Measurements from ENCODE around the gene DUSP28. TPM values are rescaled to one million over a fixed set of nuclear protein-coding genes. Genes with fewer than 3 reads are reported as not detected.

DUSP28 gene
- total and polyA plus RNA-seq, 2 of the 13 experiments (the other 11 are each of a cell fraction or from before 2014, with no cell fraction given) = 5.2 to 8.6 TPM

DNA sequence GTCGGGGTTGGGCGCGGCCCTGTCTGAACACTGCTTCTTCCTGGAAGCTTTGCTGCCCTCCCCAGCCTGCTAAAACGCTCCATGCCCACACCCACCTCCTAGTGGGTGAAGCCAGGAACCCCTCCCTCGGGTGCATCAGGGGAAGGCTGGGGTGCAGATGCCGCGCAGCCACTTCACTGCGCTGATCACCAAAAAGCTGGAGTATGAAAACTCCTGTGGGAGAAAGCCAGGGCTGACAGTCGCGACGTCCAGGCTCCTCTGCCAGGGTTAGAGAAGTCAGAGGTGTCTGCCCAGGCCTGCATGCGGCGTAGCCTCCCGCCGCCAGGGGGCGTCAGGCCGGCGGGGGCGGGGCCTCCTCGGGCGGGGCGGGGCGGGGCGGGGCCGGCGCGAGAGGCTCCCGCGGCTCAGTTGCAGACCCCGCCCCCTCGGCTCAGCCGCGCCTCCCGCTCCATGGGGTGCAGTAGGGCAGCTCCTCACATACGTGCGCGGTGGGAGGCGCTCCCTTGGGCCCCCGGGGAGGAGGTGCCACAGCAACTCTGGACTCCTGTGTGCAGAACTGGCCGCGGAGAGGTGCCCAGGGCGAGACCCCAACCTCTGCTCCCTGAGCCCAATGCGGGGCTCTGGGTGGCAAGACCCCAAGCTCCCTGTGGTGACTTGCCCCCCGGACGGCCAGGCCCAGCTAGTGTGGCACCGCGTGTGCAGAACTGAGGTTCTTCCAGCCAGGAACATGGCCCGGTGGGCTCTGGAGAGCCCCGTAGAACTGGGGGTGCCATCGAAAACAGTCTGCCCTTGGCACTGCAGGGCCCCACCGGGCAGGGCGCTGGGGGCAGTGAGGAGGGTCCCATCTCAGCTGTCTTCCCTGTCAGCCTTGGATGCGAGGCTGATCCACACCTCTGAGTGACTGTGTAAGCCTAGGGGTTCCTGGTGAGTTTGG is 6.3 kb downstream of the DUSP28 start (continued):
- TF ChIP-seq, protein P1, sequence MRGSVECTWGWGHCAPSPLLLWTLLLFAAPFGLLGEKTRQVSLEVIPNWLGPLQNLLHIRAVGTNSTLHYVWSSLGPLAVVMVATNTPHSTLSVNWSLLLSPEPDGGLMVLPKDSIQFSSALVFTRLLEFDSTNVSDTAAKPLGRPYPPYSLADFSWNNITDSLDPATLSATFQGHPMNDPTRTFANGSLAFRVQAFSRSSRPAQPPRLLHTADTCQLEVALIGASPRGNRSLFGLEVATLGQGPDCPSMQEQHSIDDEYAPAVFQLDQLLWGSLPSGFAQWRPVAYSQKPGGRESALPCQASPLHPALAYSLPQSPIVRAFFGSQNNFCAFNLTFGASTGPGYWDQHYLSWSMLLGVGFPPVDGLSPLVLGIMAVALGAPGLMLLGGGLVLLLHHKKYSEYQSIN (CRISPR knock-in tag; IDR thresholded peaks at IDR 0.05; ENCODE audit: borderline replicate concordance) = no peak
- TF ChIP-seq, protein P2, sequence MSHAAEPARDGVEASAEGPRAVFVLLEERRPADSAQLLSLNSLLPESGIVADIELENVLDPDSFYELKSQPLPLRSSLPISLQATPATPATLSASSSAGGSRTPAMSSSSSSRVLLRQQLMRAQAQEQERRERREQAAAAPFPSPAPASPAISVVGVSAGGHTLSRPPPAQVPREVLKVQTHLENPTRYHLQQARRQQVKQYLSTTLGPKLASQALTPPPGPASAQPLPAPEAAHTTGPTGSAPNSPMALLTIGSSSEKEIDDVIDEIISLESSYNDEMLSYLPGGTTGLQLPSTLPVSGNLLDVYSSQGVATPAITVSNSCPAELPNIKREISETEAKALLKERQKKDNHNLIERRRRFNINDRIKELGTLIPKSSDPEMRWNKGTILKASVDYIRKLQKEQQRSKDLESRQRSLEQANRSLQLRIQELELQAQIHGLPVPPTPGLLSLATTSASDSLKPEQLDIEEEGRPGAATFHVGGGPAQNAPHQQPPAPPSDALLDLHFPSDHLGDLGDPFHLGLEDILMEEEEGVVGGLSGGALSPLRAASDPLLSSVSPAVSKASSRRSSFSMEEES (CRISPR knock-in tag; IDR thresholded peaks at IDR 0.05) = 0 out of 2 replicates have a peak, but pooled peaks have one; percentile 12
- TF ChIP-seq NFIC (IDR thresholded peaks at IDR 0.05; ENCODE audit: low read length) (no peak), ZMYM3 (CRISPR knock-in tag; IDR thresholded peaks at IDR 0.05) (0 out of 2 replicates have a peak, but pooled peaks have one; percentile 20)

DNA sequence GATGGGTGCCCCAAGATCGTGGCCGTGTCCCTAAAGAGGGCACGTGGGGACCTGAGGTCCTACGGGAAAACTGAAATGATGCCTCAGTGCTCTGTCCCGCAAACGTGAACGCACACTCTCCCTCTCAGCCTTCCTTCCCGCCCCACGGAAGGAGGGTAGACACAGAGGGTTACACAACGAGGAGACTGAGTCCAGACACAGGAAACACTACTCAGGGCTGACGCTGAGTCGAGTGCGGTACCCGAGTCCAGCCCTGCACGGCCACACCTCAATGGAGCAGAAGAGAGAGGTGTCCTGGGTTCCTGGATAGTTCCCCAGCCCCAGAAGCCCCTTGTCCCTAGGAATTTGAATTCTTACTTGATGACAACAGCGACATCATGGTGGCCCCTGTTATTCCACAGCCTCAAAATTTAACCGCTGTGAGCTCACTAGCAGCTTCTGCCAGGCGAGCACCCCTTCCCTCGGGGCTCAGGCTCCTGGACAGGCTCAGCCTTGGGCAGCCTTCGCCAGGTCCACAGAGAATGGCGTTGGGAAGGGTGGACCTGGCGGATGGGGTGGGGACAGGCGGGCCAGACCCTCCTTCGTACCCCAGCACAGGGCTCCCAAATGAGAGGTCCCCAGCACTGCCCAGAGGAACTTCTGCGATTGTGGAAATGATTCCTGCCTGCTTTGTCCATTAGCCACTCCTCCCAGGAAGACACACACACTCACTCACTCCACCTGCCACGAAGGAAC is 7.1 kb downstream of the DUSP28 start:
- Histone ChIP-seq H3K27me3 (ENCODE audit: control insufficient read depth in 1 of 2, insufficient read depth in 2 of 2, low read length in 2 of 2) (no peaks in the 10 kb centered on the region; a peak in 1 of 5 replicates), H3K4me3 (replicated peaks in 1 of 3; ENCODE audit: insufficient read depth in 1 of 3, low read depth in 2 of 3, low read length in 3 of 3) (peak overlapping the region; percentile 66 to 87 (median 71)), H3K27ac (ENCODE audit: extremely low read length, insufficient read depth, low read length) (peak overlapping the region; percentile 61), H3K4me2 (ENCODE audit: low read depth, low read length) (peak overlapping the region; percentile 99), H4K20me1 (ENCODE audit: insufficient read depth, low read length) (no peaks in the 10 kb centered on the region; the same call in 1 of the 2 replicates), H3K79me2 (ENCODE audit: insufficient read depth, low read length) (peaks cover 22% of the 10 kb centered on the region), H3K9me3 (ENCODE audit: low read length) (no peaks in the 10 kb centered on the region), H3K36me3 (replicated peaks in 1 of 2; ENCODE audit: control insufficient read depth in 1 of 2, insufficient read depth in 2 of 2, low read length in 2 of 2) (peaks cover under 1 to 7% of the 10 kb centered on the region in 2 experiments; a peak in 4 of 5 replicates), H3K9ac (ENCODE audit: insufficient read depth, low read depth, low read length) (peak overlapping the region; percentile 78), H3K4me1 (ENCODE audit: insufficient read depth, low read length) (peaks cover 49% of the 10 kb centered on the region), H2AFZ (ENCODE audit: low read length) (no peak overlapping the region)
- peak; percentile 39 for FAIRE-seq
- ATAC-seq = peak; percentile 11
- TSS peak; percentile 44 for BruUV-seq (replicated peaks)
- intact Hi-C loops (cut with micrococcal nuclease; ENCODE audit: unreplicated experiment) = loop anchor here (2.0 kb wide), 1 partner anchor 13 kb away; no protein-coding TSS in a partner anchor
- no peak for DNase-seq (ENCODE audit: low spot score)
- in situ Hi-C loops (cut with HindIII; ENCODE audit: extremely low pct_ligation_motif_present, low pct_unique_long_range_greater_than_20kb) = loop anchor here (25.0 kb wide), 1 partner anchor 645 kb away; no protein-coding TSS in a partner anchor
- under 1% methylated on average over 25 of the region's 26 CpGs for WGBS (ENCODE audit: low lambda C conversion rate)
- POLR2A ChIA-PET = interaction anchor here (1.0 to 7.2 kb wide), 8 partner anchors 8 to 311 kb away, joined by 3 to 149 read pairs (median 10); partner anchors contain the start of genes ANKMY1 and CAPN10
- CTCF ChIA-PET (ENCODE audit: low intra/inter-chr PET ratio, low total read pairs) = interaction anchor here (0.9 kb wide), 2 partner anchors 12 to 53 kb away, joined by 3 read pairs; no protein-coding TSS in a partner anchor
- TF ChIP-seq NFIB (CRISPR knock-in tag; IDR thresholded peaks at IDR 0.05; ENCODE audit: borderline replicate concordance) (no peak), CEBPG (CRISPR knock-in tag; IDR thresholded peaks at IDR 0.05) (peak; percentile 62), KMT2A (CRISPR knock-in tag; IDR thresholded peaks at IDR 0.05) (no peak), ZNF557 (CRISPR knock-in tag; IDR thresholded peaks at IDR 0.05) (no peak), ZNF143 (CRISPR knock-in tag; IDR thresholded peaks at IDR 0.05) (peak; percentile 37), HMG20A (CRISPR knock-in tag; IDR thresholded peaks at IDR 0.05; ENCODE audit: borderline replicate concordance) (peak; percentile 2; the same call in 1 of the 2 replicates), HES4 (CRISPR knock-in tag; IDR thresholded peaks at IDR 0.05; ENCODE audit: borderline replicate concordance) (0 out of 2 replicates have a peak, but pooled peaks have one; percentile 2), DR1 (CRISPR knock-in tag; IDR thresholded peaks at IDR 0.05) (no peak)
- TF ChIP-seq, protein P3, sequence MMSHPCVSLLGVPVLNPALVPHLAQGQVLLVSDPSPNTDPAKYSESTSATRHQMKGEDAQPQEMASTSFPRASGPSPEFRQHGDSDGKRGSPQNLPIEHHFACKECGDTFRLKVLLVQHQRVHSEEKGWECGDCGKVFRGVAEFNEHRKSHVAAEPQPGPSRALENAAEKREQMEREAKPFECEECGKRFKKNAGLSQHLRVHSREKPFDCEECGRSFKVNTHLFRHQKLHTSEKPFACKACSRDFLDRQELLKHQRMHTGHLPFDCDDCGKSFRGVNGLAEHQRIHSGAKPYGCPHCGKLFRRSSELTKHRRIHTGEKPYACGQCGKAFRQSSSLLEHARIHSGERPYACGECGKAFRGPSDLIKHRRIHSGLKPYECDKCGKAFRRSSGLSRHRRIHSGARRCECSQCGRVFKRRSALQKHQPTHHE (CRISPR knock-in tag; IDR thresholded peaks at IDR 0.05; ENCODE audit: borderline replicate concordance) = no peak
- TF ChIP-seq, protein P4, sequence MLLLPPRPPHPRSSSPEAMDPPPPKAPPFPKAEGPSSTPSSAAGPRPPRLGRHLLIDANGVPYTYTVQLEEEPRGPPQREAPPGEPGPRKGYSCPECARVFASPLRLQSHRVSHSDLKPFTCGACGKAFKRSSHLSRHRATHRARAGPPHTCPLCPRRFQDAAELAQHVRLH (CRISPR knock-in tag; IDR thresholded peaks at IDR 0.05; ENCODE audit: borderline replicate concordance, low read depth) = no peak
